VCaP (cell line): ENCODE data around the gene ADGRB2.

Source experiments
- H3K27ac ChIP-seq: fragments of 450-650 bp; 2 replicates; pipeline ENCODE4 v1.5.1; 2017
- TF ChIP-seq, protein P1 (sequence below): fragments of 450-650 bp; conservative IDR thresholded peaks from 2 replicates; pipeline ENCODE4 v1.5.1; 2017; ENCODE audit warnings: mild to moderate bottlenecking, moderate library complexity

Gene ADGRB2

GRCh38 chr1:31798433-31799195, 34.5 kb upstream of the ADGRB2 start:
- H3K27ac ChIP-seq, result no peak overlapping the region
- TF ChIP-seq, protein P1, sequence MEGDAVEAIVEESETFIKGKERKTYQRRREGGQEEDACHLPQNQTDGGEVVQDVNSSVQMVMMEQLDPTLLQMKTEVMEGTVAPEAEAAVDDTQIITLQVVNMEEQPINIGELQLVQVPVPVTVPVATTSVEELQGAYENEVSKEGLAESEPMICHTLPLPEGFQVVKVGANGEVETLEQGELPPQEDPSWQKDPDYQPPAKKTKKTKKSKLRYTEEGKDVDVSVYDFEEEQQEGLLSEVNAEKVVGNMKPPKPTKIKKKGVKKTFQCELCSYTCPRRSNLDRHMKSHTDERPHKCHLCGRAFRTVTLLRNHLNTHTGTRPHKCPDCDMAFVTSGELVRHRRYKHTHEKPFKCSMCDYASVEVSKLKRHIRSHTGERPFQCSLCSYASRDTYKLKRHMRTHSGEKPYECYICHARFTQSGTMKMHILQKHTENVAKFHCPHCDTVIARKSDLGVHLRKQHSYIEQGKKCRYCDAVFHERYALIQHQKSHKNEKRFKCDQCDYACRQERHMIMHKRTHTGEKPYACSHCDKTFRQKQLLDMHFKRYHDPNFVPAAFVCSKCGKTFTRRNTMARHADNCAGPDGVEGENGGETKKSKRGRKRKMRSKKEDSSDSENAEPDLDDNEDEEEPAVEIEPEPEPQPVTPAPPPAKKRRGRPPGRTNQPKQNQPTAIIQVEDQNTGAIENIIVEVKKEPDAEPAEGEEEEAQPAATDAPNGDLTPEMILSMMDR, result no peak

DNA sequence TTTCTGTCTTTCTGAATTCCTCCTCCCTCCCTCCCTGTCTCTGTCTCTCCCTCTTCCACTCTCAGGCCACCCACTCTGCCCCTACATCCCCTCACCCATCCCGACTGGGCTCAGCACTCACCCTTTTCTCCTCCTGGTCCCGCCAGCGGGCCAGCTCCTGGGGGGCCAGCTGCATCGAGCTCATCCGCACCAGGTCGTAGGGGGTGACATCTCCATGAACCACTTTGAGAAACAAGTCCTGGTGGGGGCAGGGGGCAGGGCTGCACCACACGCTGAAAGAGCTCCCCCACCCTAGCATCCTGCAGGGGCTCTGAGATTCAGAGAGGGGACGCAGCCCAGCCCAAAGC, 33.9 kb upstream of the ADGRB2 start:
- TF ChIP-seq, protein P1, result no peak
- H3K27ac ChIP-seq, result no peak overlapping the region

GRCh38 chr1:31797216-31797615, 33.1 kb upstream of the ADGRB2 start:
- H3K27ac ChIP-seq, result no peak overlapping the region
- TF ChIP-seq, protein P1, result no peak

GRCh38 chr1:31796707-31797106, 32.6 kb upstream of the ADGRB2 start:
- TF ChIP-seq, protein P1, result no peak
- H3K27ac ChIP-seq, result no peak overlapping the region

- TF ChIP-seq, protein P1, result no peak
- no peak overlapping the region for H3K27ac ChIP-seq
Observed at GRCh38 chr1:31795801-31796621, 31.9 kb upstream of the ADGRB2 start.

- TF ChIP-seq, protein P1, result no peak
- H3K27ac ChIP-seq, result no peak overlapping the region
Observed at GRCh38 chr1:31795096-31795675, 31.0 kb upstream of the ADGRB2 start.

- no peak overlapping the region for H3K27ac ChIP-seq
- TF ChIP-seq, protein P1, result no peak
Observed at GRCh38 chr1:31793586-31794285, 29.6 kb upstream of the ADGRB2 start.
